ENCODE results near the gene TSN.

Gene TSN

DNA sequence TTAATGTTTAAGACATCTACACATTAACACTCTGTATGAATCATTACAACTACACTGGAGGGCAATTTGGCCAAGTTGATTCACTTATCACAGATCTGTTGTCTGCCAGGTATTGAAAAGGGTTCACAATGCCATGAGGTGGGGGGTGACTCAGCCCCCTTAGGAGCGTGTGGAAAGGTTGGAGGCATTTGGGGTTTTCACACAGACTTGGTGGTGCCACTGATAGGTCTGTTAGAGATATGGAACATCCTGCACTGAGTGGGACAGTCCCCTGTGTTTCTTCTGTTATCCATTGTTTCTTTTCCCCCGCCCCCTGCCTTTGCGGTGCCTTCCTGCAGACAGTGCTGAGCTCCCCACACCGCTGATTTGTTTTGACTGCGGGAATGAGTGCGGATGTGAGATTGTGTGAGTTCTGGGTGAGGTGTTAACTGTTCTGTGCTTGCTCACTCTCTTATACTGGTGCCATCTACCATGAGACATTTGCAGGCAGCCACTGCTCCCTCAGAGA is 9.3 kb upstream of the TSN start:
- DNase-seq, result no peak

DNA sequence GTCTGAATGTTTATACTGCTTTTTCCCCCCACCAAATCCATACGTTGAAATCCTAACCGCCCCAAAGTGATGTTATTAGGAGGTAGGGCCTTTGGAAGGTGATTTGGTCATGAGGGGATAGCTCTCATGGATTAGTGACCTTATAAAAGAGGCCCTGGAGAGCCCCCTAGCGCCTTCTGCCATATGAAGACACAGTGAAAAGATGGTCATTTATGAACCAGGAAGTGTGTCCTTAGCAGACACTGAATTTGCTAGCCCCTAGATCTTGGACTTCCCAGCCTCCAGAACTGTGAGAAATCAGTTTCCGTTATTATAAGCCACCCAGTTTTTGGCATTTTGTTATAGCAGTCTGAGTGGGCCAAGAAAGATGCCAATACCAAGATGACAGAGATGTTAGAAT is 7.2 kb upstream of the TSN start:
- DNase-seq, result no peak

DNA sequence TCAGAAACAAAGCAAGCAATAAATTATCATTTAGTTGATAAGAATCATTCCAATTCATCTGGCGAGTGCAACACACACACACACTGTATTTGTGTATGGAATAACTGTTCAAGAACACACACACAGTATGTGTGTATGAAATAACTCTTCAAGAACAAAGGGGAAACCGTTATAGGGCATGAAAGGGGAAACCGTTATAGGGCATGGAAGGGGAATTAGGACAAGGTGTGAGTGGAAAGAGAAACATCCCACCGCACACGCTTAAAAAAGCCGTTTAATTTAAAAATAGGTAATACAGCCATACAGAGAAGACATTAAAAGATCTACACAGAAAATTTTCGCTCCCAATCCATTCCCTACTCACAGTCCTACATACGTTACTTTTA is 607 bp upstream of the TSN start:
- DNase-seq, result no peak

DNA sequence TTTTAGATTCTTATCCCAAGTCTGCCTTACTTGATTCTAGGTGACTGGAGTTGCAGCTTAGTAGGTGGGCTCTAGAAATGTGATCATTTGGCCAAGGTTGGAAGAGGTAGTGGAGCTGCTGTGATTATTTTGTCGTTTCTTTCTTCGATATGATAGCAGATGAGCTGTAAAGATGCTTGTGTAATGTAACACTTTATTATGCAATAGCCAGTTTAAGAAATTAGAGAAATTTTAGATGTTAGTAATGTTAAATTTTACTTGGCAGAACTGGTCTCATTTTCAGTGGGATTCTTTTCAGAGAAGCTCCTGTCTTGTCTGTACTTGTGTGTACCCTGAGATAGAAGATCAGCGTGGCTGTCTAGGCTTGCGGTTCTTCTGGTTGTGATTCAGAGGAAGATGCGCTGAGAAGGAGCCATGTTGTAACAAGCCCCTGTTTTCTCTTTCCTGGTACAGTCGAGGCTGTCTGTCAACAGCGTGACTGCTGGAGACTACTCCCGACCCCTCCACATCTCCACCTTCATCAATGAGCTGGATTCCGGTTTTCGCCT is 9.3 kb downstream of the TSN start:
- no peak for DNase-seq

DNA sequence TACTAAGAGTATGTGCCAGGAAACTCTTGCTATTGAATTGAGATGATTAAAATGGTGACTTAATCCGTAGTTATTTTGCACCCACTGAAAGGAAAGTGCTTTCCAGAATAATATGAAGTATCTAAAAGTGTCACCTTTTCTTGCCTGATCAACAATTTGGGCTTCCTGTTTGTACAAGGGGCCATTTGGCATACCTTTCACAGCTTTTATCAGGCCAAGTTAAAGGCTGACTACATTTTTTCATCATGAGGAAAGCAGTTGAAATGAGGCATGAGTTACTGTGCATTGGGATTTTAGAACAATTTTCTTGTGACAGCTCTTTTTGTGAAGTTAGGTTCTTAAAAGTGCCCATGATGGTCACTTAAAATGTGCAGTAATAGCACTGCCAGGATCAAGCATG is 11.2 kb downstream of the TSN start:
- no peak for DNase-seq

DNA sequence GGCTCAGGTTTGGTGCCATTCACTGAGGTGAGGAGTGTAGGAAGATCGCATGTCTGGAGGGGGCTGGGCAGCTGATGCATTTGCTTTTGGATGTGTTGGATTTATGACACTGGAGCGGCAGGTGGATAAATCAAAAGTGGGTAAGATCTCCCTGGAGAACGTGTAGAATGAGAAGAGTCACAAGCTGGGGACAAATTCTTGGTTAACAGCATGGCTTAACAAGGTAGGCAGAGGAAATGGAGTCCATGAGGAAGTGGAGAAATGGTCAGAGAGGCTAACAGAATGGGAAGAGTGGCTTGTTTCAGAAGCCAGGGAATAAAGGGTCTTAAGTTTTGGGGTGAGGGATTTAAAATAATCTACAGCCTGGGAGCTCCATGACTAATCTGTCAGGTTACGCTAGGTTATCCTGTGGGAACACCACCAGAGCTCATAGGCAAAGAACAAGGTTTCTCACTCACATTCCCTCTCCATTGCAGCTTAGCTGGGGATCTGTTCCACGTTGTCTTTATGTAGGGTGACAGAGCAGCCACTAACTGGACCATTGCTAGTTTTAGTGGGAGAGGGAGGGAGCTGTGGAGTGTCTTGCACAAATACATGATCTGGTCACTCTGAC is 12.8 kb downstream of the TSN start:
- no peak for DNase-seq

DNA sequence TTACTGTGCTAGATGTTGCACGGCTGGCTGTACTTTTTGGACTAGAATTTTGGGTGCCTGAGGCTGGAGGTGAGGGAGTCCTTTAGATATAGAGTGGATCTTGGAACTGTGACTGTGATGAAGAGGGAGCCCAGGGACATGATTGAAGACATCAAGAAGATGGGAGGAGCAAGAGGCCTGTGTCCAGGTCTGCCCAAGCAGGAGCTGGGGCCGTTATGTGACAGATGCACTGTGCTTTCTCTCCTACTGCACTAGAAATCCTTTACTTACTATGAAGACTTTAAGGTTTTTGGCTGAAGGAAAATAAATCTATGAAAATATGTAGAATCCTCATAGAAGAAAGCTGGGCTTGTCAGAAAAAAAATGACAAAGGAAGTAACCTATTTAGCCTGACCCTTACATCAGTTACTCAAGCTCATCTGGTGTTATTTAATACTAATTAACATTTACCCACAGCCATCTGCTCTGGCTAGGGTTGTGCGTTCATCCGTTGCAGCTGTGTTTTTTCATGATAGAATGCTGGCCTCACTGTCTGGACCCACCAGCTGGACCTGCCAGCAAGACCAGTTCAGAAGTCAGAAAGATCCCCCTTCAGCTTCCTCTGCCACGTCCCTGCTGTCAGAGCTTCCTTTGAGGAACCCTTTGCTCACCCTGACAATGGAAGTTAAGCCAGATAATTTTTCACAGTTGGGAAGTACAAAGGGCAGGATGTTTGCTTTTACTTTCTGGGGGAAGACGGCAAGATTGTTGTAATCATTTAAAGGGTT is 16.7 kb downstream of the TSN start:
- DNase-seq, result no peak

DNA sequence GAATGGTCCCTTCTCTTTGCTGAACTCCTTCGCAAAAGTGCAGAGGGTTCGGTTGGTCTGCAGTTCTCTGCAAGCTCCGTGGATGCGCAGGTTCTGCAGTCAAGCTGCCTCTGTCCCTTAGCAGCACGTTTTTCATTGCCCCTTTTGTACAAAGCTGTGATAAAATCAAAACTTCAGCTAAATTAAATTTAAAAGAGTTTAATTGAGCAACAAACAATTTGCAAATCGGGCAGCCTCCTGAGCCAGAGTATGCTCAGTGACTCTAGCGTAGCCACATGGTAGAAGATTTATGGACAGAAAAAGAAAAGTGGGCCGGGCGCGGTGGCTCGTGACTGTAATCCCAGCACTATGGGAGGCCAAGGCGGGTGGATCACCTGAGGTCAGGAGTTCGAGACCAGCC is 18.8 kb downstream of the TSN start:
- DNase-seq, result no peak

DNA sequence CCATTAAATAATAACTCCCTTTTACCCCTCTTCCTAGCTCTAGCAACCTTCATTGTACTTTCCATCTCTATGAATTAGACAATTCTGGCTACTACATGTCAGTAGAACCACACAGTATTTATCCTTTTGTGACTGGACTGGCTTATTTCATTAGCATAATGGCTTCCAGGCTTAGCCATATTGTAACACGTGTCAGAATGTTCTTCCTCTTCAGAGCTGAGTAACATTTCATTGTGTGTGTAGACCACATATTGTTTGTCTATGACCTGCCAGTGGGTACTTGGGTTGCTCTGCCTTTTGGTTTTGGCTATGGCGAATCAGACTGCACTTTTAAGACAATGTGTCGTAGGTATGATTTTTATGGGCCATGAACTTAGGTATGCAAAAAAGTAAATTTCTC is 20.9 kb downstream of the TSN start:
- DNase-seq, result no peak

DNA sequence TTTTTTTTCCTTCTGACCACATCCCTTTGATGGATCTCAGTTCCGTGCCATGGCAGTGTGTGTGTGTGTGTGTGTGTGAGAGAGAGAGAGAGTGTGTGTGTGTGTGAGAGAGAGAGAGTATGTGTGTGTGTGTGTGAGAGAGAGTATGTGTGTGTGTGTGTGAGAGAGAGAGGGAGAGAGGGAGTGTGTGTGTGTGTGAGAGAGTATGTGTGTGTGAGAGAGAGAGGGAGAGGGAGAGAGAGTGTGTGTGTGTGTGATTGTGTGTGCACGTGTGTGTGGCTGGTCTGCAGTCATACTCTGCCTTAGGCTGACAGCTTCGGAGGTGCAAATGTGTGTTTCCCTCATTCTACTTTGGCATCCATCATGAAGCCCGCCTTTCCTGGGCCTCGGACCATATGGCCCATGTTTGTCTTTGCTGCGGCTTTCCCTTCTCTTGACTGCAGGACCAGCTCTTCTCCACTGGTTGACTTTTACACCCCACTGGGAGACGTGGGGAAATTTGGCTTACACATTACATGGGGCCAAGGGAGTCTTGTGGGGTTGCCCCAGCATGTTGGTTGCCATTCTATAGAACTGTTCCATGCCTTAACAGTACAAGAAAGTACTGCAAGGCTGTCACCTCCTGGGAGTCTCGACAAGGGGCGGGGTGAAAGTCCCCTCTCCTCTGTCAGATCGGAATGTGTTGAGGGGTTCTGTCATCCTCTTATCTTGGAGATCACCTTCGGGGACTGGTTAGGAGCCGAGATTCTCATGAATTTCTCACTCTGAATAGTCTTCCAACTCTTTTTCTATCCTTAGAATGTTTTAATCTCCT is 21.6 kb downstream of the TSN start:
- DNase-seq, result no peak

DNA sequence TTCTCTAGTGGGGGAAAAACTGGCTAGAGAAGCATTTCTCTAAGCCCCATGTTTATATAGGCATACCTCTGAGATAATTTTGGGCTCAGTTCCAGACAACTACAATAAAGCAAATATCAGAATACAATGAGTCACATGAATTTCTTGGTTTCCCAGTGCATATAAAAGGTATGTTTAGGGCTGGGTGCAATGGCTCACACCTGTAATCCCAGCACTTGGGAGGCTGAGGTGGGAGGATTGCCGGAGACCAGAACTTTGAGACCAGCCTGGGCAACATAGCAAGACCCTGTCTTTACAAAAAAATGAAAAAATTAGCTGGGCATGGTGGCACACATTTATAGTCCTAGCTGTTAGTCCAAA is 22.2 kb downstream of the TSN start:
- DNase-seq, result no peak

DNA sequence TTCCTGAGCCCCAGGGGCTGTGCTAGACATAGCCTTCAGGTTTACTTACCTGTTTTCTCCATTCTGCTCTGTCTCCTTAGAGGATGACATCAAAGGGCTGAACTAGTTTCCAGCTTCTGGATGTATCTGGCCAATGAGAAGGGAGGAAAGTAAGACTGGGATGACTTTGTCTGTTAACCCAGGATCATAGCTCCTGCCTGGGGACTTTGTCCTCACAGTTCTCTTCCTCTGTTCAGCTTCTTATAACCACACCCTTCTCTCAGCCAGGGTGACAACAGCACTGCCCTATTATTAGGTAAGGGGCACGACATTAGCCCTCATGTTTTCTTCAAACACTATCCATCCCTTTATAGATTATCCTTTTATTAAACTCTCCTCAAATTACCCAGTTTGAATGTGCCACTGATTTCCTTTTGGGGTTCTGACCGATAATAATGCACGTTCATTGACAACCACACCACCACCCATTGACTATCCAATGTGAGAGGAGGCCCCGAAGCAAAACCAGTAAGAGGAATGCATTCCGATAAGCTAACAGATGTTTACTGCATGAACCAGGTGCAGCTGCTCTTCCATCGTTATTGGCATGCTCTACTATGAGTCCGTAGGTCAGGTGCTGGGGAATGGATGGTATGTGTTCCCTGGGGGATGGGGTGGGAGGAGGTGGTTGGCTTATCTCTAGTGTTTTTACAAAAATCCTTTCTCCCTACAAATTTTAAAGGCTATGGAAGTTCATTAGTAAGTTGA is 23.5 kb downstream of the TSN start:
- no peak for DNase-seq

DNA sequence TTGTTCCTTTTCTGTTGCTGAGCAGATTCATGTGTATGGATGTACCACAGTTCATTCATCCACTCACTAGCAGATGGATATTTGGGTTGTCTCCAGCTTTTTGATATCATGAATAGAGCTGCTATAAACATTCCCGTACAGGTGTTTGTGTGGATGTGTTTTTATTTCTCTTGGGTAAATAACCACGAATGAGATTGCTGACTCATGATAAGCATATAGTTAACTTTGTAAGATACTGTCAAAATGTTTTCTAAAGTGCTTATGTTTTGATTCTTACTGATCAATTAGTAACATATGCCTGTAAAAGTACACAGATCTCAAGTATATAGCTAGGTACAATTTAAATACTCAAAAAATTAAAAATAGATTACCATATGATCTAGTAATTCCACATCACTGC is 27.7 kb downstream of the TSN start:
- DNase-seq, result no peak

DNA sequence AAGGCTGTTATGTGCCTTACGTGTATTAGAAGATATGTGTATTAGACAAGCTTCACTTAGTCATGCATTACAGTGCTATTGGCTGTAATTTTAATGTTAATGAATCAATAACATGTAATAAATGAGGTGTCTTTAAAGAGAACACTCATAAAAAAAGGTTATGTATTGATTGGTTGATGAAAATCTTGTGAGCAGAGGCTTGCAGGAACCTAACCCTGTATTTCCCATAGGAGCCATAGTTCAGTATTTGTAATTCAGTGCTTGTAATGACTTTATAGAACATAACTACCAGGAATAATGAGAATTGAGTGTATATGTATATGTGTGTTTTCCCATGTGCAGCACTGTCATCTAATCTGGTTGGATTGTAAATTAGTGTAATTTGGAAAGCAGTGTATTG is 33.2 kb downstream of the TSN start:
- no peak for DNase-seq

DNA sequence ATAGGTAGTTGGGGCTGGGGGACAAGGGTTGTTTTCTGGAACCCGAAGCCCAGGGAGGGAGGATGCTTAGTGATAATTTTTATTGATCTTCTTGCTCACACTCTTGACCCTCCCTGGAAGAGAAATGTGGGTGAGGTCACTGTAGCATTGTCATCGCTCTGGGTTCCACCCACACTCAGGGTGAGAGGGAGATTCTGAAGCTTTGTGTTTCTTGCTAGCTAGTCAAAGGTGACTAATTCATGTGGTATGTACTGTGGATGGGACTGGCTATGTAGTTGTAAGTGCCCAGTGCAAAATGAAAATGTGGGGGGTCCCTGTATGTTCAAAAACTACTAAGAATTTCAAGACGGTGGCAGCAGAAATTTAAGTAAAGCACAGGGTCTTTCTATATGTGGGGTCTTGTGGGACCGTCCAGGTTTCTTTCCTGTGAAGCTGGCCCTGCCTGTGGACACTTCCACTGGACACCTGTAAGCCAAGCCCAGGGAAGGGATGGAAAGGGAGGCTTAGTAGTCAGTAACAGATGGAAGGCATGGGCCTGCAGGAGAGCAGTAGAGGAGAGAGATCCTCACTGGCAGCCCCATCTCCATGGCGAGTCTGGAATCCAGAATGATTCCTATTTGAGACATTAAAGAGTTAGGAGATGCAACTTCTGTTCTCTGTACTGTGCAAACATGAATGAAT is 35.0 kb downstream of the TSN start:
- DNase-seq, result no peak

DNA sequence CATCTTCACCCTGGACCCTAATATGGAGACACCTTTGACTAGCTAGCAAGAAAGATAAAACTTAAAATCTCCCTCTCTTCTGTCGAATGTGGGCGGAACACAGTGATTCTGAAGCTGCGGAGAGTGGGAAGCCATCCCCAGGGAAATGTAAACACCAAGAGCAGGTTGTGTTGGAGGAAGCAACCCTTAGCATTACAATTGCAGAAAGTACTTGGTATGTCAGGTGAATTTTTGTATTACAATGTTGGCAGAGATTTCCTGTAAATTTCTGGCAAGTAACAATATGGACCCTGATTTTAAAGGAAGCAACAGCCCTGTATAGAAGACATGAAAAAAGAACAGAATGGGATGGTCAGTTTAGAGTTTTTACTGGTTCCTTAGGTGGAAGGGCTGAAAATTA is 35.8 kb downstream of the TSN start:
- no peak for DNase-seq

DNA sequence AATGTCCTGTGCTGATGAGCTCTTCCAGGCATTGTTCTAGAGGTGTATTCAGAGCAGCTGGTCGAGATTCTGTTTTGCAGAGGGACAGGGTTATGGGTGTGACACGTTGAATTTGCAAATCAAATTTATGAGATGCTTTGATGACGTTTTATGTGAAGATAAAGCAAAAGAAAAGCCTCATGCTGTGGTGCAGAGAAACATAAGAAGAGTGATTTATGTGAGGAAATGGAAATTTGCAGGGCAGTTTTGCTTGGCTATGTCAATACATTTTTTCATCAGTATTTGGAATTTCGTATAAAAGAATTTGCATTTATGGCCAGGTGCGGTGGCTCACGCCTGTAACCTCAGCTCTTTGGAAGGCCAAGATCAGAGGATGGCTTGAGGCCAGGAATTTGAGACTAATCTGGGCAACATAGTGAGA is 36.4 kb downstream of the TSN start:
- no peak for DNase-seq

DNA sequence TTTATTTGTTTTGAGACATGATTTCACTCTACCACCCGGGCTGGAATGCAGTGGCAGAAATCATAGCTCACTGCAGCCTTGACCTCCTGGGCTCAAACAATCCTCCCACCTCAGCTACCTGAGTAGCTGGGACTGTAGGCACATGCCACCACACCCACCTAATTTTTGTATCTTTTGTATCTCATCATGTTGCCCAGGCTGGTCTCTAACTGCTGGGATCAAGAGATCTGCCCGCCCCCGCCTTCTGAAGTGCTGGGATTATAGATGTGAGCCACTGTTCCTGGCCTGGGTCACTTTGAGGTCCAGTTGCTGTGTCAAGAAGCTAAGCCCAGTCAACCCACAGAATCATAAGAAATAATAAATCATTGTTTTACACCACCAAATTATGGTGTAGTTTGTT is 38.4 kb downstream of the TSN start:
- DNase-seq, result no peak

DNA sequence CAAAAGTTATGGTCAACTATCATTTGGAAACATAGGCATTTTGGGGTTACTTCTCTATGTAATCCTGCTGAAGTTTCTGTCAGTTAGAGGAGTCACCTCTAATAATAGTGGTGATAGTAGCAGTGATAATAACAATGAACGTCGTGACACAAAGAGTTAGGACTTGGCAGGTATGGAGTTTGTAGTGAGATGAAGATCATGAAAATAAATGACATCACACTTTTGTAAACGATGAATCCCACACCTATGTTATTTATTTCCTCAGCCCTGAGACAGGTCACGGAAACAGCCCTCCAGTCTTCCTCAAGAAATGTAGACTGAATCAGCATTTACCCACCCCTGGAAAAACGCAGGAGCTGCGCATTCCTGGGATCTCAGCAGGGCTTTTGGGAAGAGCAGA is 38.8 kb downstream of the TSN start:
- no peak for DNase-seq

DNA sequence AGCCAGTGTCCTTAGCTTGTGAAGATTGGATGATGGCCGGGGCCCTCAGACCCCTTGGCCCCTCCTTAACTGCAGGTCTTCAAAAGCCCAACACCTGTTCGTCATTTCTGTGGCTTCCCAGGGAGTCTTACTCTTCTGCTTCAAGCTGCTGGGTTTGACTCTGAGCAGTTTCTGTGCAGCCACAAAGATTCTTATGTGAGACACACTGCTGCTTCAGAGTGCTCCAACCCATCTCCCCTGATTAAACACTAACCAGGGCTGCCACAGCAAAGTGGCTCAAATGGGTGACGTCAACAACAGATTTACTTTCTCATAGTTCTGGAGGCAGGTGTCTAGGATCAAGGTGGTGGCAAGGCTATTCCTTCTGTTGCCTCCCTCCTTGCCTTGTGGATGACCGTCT is 40.8 kb downstream of the TSN start:
- DNase-seq, result no peak

DNA sequence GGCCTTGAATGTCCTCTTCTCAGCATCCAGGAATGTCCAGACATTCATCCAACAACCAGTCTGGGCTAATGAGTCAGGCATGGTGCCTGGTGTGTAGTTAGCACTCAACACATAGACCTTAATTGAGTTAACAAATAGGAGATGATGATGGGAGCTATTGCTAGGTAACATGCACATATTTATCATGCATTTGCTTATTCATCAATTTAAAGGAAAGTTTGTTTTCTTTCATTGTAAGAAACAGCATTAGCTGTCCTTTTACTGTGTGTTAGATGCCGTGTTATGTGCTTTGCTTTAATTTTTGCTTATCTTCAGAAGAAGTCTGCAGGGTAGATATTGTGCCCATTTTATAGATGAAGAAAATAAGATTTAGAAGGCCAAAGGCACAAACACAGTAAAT is 43.2 kb downstream of the TSN start:
- no peak for DNase-seq

DNA sequence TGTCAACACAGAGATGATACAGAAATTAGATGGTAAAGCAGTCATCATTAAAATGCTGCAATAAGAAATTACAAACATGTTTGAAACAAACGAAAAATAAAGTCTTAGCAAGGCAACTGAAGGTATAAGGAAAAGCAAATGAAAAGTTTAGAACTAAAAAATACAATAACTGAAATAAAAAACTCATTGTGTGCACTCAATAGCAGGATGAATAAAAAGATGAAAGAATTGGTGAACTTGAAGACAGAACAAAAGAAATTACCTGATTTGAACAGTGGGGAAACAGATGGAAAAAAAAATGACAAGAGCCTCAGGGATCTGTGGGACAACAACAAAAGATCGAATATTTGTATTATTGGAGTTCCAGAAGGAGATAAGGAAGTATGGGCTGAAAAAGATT is 46.5 kb downstream of the TSN start:
- no peak for DNase-seq
